HEK293T (cell line): ENCODE results near the gene RS1.

ENCODE experiments used
- CTCF ChIA-PET: fragments of 350-600 bp; formaldehyde crosslinking; extraction: SDS; loops from one replicate; lab custom pipeline; 2021; ENCODE audit warnings: antibody characterized with exemption, inconsistent platforms; lab: Yijun Ruan, JAX
- POLR2A ChIA-PET: fragments of 350-600 bp; formaldehyde crosslinking; extraction: SDS; loops from one replicate; lab custom pipeline; 2020; ENCODE audit warnings: antibody characterized with exemption, inconsistent platforms; lab: Yijun Ruan, JAX
- DNase-seq: peaks from one replicate; pipeline ENCODE4 v3.0.0; 2012; ENCODE audit warnings: mixed read lengths; ENCODE audit errors: extremely low spot score
- ARNT ChIP-seq: fragments of 450-650 bp; IDR thresholded peaks from 2 replicates; pipeline ENCODE4 v1.6.1; 2017; ENCODE audit warnings: mild to moderate bottlenecking
- BHLHE40 ChIP-seq: fragments of 450-650 bp; IDR thresholded peaks from 2 replicates; pipeline ENCODE4 v1.6.1; 2016; ENCODE audit warnings: mild to moderate bottlenecking, moderate library complexity, borderline replicate concordance
- CTBP1 ChIP-seq: fragments of 450-650 bp; IDR thresholded peaks from 2 replicates; pipeline ENCODE4 v1.6.1; 2016; ENCODE audit warnings: borderline replicate concordance
- ELF4 ChIP-seq: fragments of 450-650 bp; IDR thresholded peaks from 2 replicates; pipeline ENCODE4 v1.6.1; 2017; ENCODE audit warnings: antibody characterized with exemption
- FOXA1 ChIP-seq: fragments of 450-650 bp; IDR thresholded peaks from 2 replicates; pipeline ENCODE4 v1.6.1; 2016; ENCODE audit warnings: mild to moderate bottlenecking
- FOXK2 ChIP-seq: fragments of 450-650 bp; IDR thresholded peaks from 2 replicates; pipeline ENCODE4 v1.6.1; 2016; ENCODE audit warnings: mild to moderate bottlenecking
- FOXM1 ChIP-seq: fragments of 450-650 bp; IDR thresholded peaks from 2 replicates; pipeline ENCODE4 v1.6.1; 2017; ENCODE audit warnings: mild to moderate bottlenecking, borderline replicate concordance
- HDGF ChIP-seq: fragments of 450-650 bp; IDR thresholded peaks from 2 replicates; pipeline ENCODE4 v1.6.1; 2017; ENCODE audit warnings: antibody characterized with exemption, borderline replicate concordance
- L3MBTL2 ChIP-seq: fragments of 450-650 bp; conservative IDR thresholded peaks from 2 replicates; pipeline ENCODE4 v1.6.1; 2016; ENCODE audit warnings: mild to moderate bottlenecking
- LEF1 ChIP-seq: fragments of 450-650 bp; IDR thresholded peaks from 2 replicates; pipeline ENCODE4 v1.6.1; 2017; ENCODE audit warnings: mild to moderate bottlenecking, borderline replicate concordance
- NFRKB ChIP-seq: fragments of 450-650 bp; IDR thresholded peaks from 2 replicates; pipeline ENCODE4 v1.6.1; 2016; ENCODE audit warnings: mild to moderate bottlenecking, moderate library complexity
- SP1 ChIP-seq: fragments of 450-650 bp; IDR thresholded peaks from 2 replicates; pipeline ENCODE4 v1.6.1; 2017
- SUZ12 ChIP-seq: fragments of 450-650 bp; IDR thresholded peaks from 2 replicates; pipeline ENCODE4 v1.6.1; 2016; ENCODE audit warnings: mild to moderate bottlenecking
- TARDBP ChIP-seq: fragments of 450-650 bp; IDR thresholded peaks from 2 replicates; pipeline ENCODE4 v1.6.1; 2016
- ZNF384 ChIP-seq: fragments of 450-650 bp; IDR thresholded peaks from 2 replicates; pipeline ENCODE4 v1.6.1; 2016
- TF ChIP-seq, protein P1 (sequence below): fragments of 450-650 bp; IDR thresholded peaks from 2 replicates; pipeline ENCODE4 v1.6.1; 2016

The RS1 gene

DNA sequence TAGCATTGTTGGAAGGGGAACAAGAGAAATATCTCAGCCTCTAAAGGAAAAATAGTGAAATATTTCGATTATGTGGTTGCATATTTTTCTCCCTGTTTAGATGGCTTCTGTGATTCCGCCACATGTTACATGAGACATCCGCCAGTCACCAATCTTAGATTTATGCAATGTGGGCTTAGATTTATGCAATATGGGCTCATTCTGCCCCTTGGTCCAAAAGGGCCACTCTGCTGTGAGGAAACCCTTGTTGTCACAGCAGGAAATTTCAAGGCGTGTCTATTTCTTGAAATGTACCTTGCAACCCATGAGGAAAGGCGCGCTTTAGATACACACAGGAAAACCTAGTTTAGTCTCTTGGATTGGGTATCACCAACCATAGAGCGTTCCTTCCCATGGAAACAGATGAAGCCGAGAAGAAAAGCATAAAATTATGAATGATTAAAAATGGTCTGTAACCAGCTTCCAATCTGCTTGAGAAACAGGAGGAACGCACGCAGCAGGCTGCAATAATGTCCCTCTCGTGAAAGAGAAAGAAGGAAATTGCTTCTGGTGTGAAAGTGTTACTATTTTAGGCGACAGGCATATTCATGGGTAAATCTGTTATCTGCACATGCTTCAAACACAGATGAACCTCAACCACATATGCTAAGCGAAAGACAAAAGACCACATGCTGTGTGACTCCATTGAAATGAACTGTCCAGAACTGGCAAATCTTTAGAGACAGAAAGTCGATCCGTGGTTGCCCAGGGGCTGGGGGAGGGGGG lies 3.7 kb downstream of the RS1 start:
- DNase-seq, result no peak
- POLR2A ChIA-PET, result no interaction called here
- TF ChIP-seq HDGF, result no peak
- TF ChIP-seq FOXK2, result no peak
- no peak for TF ChIP-seq BHLHE40
- TF ChIP-seq LEF1, result no peak
- TF ChIP-seq, protein P1, sequence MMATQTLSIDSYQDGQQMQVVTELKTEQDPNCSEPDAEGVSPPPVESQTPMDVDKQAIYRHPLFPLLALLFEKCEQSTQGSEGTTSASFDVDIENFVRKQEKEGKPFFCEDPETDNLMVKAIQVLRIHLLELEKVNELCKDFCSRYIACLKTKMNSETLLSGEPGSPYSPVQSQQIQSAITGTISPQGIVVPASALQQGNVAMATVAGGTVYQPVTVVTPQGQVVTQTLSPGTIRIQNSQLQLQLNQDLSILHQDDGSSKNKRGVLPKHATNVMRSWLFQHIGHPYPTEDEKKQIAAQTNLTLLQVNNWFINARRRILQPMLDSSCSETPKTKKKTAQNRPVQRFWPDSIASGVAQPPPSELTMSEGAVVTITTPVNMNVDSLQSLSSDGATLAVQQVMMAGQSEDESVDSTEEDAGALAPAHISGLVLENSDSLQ, result no peak
- no peak for TF ChIP-seq NFRKB
- TF ChIP-seq L3MBTL2, result no peak
- no peak for TF ChIP-seq TARDBP
- no peak for TF ChIP-seq CTBP1
- CTCF ChIA-PET, result no interaction called here

DNA sequence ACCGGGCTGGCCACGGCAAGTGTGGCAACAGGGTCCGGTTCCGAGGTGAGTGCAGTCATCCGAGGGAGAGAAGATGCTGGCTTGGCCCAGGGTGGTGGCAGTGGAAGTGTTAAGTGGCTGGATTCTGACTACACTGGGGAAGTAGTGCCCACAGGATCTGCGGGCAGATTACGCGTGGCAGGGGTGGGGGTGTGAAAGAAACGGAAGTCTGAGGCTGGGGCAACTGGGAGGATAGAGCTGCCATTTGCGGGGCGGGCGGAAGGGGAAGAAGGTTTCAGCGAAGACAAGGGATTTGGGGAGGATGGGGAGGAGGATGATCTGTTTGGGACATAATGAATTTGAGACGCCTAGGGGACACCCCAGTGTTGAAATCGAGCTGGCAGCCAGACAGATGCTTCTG lies 5.3 kb downstream of the RS1 start:
- no peak for TF ChIP-seq ARNT
- no peak for TF ChIP-seq SP1
- POLR2A ChIA-PET, result no interaction called here
- CTCF ChIA-PET, result no interaction called here
- DNase-seq, result no peak

DNA sequence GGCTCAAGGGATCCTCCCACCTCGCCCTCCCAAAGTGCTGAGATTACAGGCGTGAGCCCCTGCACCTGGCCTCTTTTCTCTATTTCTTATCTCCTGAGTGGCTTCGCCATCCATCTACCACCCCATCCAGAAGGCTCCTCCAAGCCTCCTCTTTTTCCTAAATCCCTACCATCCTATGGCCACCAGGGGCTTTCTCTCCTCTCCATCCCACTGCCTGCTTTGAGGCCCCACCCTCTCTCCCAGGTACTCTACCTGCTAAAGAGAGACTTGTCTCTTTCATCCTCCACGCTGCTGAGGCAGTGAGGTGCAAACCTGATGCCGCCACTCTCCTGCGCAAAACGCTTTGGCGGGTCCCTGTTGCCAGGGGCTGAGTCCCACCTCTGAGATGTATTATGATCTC lies 7.0 kb downstream of the RS1 start:
- CTCF ChIA-PET, result no interaction called here
- POLR2A ChIA-PET, result no interaction called here
- no peak for DNase-seq
- TF ChIP-seq ZNF384 (no peak), TARDBP (no peak), FOXK2 (no peak), ARNT (no peak), LEF1 (no peak), SP1 (no peak)

DNA sequence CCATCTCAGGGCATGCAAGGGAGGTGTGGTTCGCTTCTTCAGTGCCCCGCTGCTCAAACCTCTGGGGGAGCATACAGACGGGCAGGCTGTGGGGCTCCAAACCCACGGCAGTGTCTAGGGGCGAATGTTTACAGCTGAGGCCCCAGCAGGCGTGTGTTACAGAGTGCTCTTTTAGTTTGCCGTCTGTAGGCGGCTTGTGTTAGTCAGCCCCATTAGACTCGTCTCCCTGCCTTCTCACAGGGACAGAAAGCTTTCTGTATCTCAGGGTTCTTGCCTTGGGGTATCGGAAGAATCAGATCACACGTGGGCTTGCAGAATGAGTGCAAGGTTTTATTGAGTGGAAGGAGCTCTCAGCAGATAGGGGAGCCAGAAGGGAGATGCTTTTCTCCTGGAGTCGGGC lies 10.6 kb downstream of the RS1 start:
- no peak for DNase-seq
- POLR2A ChIA-PET, result no interaction called here
- CTCF ChIA-PET, result no interaction called here
- TF ChIP-seq L3MBTL2 (no peak), FOXM1 (no peak), ARNT (no peak), LEF1 (no peak), FOXA1 (no peak), CTBP1 (no peak), SUZ12 (no peak), ELF4 (no peak), HDGF (no peak), NFRKB (no peak)
- TF ChIP-seq, protein P1, result no peak

DNA sequence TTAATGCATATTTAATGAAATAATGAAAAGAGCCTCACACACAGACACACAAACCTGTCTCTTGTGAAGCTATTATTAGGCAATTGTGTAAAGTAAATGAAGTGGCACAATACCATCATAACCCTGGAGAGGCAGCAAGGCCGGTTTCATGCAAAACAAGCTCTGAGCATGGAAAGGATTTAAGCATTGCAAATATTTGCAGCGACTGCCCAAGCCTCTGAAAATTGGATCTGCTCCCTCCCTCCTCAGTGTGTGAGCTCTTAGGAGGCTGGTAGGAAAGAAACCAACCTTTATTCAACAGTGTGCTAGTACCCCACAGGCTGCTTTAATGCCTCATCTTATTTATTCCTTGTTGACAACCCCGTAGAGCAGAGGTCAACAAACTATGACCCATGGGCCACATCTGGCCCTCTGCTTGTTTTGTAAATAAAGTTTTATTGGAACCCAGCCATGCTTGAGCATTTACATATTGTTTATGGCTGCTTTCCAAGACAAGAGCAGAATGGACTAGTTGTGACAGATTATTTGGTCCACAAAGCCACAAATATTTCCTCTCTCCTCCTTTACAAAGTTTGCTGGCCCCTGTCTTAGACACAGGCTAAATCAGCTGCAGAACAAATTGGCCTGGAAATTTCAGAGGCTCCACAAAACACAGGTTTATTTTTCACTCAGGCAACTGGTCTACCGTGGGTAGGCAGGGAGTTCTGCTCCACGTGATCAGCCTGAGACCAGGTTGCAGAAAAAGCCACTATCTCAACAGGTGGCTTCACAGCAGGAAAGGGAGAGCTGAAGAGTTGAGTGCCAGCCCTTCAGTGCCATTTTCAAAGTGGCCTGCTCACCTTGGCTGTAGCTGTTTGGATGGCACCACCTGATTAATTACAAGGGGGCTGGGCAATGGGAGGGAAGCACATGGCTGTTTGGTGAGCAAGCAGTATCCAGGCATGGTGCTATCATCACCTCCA lies 16.8 kb downstream of the RS1 start:
- DNase-seq, result no peak
- CTCF ChIA-PET, result no interaction called here
- POLR2A ChIA-PET, result no interaction called here
- TF ChIP-seq SUZ12, result no peak
- no peak for TF ChIP-seq FOXA1
- no peak for TF ChIP-seq FOXK2
- TF ChIP-seq ELF4, result no peak
- no peak for TF ChIP-seq HDGF
- TF ChIP-seq CTBP1, result no peak
- TF ChIP-seq L3MBTL2, result no peak
- TF ChIP-seq, protein P1, result no peak
- no peak for TF ChIP-seq LEF1
- no peak for TF ChIP-seq NFRKB
- TF ChIP-seq FOXM1, result no peak
- no peak for TF ChIP-seq BHLHE40

DNA sequence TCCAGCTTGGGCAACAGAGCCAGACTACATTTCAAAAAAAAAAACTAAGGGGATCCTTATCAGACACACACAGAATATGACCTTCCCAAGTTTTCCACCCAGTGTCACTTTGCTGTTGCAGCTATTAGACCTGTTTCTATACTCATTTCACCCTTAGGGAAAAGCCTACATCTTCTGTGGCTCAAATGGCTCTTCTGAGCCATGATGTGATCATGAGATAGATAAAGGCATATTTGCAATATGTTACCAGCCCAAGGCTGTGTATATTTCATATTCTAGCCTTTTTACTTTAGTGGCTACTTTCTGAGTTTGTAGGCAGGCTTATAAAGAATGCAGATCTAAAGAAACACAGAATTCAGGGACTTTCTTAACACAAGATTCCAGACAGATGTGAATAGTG lies 19.3 kb downstream of the RS1 start:
- ChIA-PET POLR2A (no interaction called here), CTCF (no interaction called here)
- DNase-seq, result no peak
- no peak for TF ChIP-seq SUZ12
- TF ChIP-seq ARNT, result no peak
- no peak for TF ChIP-seq FOXK2
- no peak for TF ChIP-seq FOXM1
- TF ChIP-seq ELF4, result no peak
- no peak for TF ChIP-seq BHLHE40
- TF ChIP-seq NFRKB, result no peak
- TF ChIP-seq L3MBTL2, result no peak
- no peak for TF ChIP-seq SP1
